Measurements from ENCODE around the gene MSANTD1. TPM values are rescaled to one million over a fixed set of nuclear protein-coding genes. Genes with fewer than 3 reads are reported as not detected.

MSANTD1 gene
- total RNA-seq, 2 donors from 2014 or later, result not detected

- TF ChIP-seq, protein P1, sequence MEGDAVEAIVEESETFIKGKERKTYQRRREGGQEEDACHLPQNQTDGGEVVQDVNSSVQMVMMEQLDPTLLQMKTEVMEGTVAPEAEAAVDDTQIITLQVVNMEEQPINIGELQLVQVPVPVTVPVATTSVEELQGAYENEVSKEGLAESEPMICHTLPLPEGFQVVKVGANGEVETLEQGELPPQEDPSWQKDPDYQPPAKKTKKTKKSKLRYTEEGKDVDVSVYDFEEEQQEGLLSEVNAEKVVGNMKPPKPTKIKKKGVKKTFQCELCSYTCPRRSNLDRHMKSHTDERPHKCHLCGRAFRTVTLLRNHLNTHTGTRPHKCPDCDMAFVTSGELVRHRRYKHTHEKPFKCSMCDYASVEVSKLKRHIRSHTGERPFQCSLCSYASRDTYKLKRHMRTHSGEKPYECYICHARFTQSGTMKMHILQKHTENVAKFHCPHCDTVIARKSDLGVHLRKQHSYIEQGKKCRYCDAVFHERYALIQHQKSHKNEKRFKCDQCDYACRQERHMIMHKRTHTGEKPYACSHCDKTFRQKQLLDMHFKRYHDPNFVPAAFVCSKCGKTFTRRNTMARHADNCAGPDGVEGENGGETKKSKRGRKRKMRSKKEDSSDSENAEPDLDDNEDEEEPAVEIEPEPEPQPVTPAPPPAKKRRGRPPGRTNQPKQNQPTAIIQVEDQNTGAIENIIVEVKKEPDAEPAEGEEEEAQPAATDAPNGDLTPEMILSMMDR (IDR thresholded peaks at IDR 0.05), result no peak
- Histone ChIP-seq H3K27ac (peak overlapping the region; percentile 17 to 80), H3K4me1 (peaks cover 0 to 27% of the 10 kb centered on the region in 2 donors), H3K4me3 (no peak overlapping the region), H3K36me3 (no peaks in the 10 kb centered on the region), H3K9me3 (no peaks in the 10 kb centered on the region), H3K27me3 (no peaks in the 10 kb centered on the region)
- DNase-seq (ENCODE audit: low spot score), result no peak
Measured at GRCh38 chr4:3294401-3295241, 45.7 kb downstream of the MSANTD1 start.

DNA sequence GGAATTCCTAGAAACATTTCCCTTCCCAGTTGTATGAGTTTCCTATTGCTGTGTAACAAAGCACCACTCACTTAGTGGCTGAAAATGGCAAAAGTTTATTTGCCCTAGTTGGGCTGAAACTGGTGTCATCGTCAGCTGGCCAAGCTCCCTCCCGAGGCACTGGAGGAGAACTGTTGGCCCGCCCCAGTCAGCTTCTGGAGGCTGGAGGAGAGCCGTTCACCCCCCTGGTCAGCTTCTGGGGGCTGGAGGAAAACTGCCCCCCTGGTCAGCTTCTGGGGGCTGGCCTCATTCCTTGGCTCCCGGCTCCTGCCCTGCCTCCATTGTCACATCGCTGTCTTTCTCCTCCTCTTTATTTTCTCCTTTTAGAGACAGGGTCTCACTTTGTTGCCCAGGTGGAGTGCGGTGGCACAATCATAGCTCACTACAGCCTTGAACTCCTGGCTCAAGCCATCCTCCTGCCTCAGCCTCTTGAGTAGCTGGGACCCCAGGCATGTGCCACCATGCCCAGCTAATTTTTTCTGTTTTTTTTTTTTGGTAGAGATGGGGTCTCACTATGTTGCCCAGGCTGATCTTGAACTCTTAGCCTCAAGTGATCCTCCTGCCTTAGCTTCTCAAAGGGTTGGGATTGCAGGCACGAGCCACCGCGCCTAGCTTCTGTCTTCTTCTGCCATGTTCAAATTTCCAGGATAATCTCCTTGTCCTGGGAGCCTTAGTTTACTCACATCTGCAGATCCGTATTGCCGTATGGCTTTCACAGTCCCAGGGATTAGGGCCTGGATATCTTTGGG lies 47.1 kb downstream of the MSANTD1 start:
- TF ChIP-seq, protein P1 (IDR thresholded peaks at IDR 0.05), result no peak
- H3K36me3 ChIP-seq, result no peaks in the 10 kb centered on the region
- H3K9me3 ChIP-seq, result no peaks in the 10 kb centered on the region
- no peak overlapping the region for H3K27ac ChIP-seq
- H3K27me3 ChIP-seq, result no peaks in the 10 kb centered on the region
- no peak overlapping the region for H3K4me3 ChIP-seq
- H3K4me1 ChIP-seq, result peaks cover 0 to 32% of the 10 kb centered on the region in 2 donors
- DNase-seq (ENCODE audit: low spot score), result no peak

- H3K4me3 ChIP-seq, result no peak overlapping the region
- no peaks in the 10 kb centered on the region for H3K27me3 ChIP-seq
- H3K4me1 ChIP-seq, result peaks cover 0 to 26% of the 10 kb centered on the region in 2 donors
- no peaks in the 10 kb centered on the region for H3K9me3 ChIP-seq
- H3K27ac ChIP-seq, result no peak overlapping the region
- DNase-seq (ENCODE audit: low spot score), result no peak
- no peaks in the 10 kb centered on the region for H3K36me3 ChIP-seq
- TF ChIP-seq, protein P1 (IDR thresholded peaks at IDR 0.05), result no peak
Measured at GRCh38 chr4:3296651-3297050, 47.7 kb downstream of the MSANTD1 start.

GRCh38 chr4:3297066-3297859 lies 48.3 kb downstream of the MSANTD1 start:
- TF ChIP-seq, protein P1 (IDR thresholded peaks at IDR 0.05), result no peak
- H3K4me1 ChIP-seq, result peaks cover 0 to 23% of the 10 kb centered on the region in 2 donors
- H3K9me3 ChIP-seq, result no peaks in the 10 kb centered on the region
- H3K27ac ChIP-seq, result no peak overlapping the region
- DNase-seq (ENCODE audit: low spot score), result no peak
- no peaks in the 10 kb centered on the region for H3K36me3 ChIP-seq
- H3K4me3 ChIP-seq, result no peak overlapping the region
- no peaks in the 10 kb centered on the region for H3K27me3 ChIP-seq

- TF ChIP-seq, protein P1 (IDR thresholded peaks at IDR 0.05), result no peak
- DNase-seq (ENCODE audit: low spot score), result no peak
- H3K4me3 ChIP-seq, result no peak overlapping the region
- H3K4me1 ChIP-seq, result peaks cover 0 to 19% of the 10 kb centered on the region in 2 donors
- H3K27ac ChIP-seq, result peak overlapping the region in 1 of 2 donors; percentile 37
- no peaks in the 10 kb centered on the region for H3K27me3 ChIP-seq
- no peaks in the 10 kb centered on the region for H3K9me3 ChIP-seq
- no peaks in the 10 kb centered on the region for H3K36me3 ChIP-seq
Measured at GRCh38 chr4:3299122-3299975, 50.4 kb downstream of the MSANTD1 start.

All from right atrium auricular region (tissue), 2 donors.